ENCODE data around the gene FAM53A. TPM values are rescaled to one million over a fixed set of nuclear protein-coding genes. Genes with fewer than 3 reads are reported as not detected.

FAM53A gene
- total and polyA plus RNA-seq, 4 donors: 0.44 to 2.2 (median 0.97) TPM

- Histone ChIP-seq H3K9ac (ENCODE audit: low read depth in 1 of 2, low read length in 2 of 2) (no peak overlapping the region), H3K27ac (ENCODE audit: low read depth in 1 of 2, low read length in 2 of 2) (no peak overlapping the region), H3K36me3 (ENCODE audit: control insufficient read depth in 4 of 4, insufficient read depth in 3 of 4, low read depth in 1 of 4, low read length in 3 of 4) (no peaks in the 10 kb centered on the region), H3K9me3 (ENCODE audit: control insufficient read depth in 4 of 4, low read length in 3 of 4) (peaks cover under 1 to 5% (median 3%) of the 10 kb centered on the region in 4 donors), H3K27me3 (ENCODE audit: control insufficient read depth in 4 of 4, insufficient read depth in 4 of 4, low read length in 3 of 4) (no peaks in the 10 kb centered on the region), H3K4me1 (ENCODE audit: control insufficient read depth in 4 of 4, insufficient read depth in 4 of 4, low read length in 3 of 4) (no peaks in the 10 kb centered on the region), H3K4me3 (ENCODE audit: low read depth in 1 of 3, low read length in 3 of 3) (no peak overlapping the region)
- TF ChIP-seq FOXA1 (IDR thresholded peaks at IDR 0.05): no peak
- TF ChIP-seq, protein P1, sequence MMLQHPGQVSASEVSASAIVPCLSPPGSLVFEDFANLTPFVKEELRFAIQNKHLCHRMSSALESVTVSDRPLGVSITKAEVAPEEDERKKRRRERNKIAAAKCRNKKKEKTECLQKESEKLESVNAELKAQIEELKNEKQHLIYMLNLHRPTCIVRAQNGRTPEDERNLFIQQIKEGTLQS (IDR thresholded peaks at IDR 0.05): no peak
- WGBS: 90% methylated on average over 16 of the region's 16 CpGs
- DNase-seq (ENCODE audit: low spot score): no peak
These were observed 87.7 kb downstream of the FAM53A start for GRCh38 chr4:1596393-1596792.

GRCh38 chr4:1595789-1596325 is 88.3 kb downstream of the FAM53A start:
- peaks cover 3 to 7% (median 6%) of the 10 kb centered on the region in 4 donors for H3K9me3 ChIP-seq (ENCODE audit: control insufficient read depth in 4 of 4, low read length in 3 of 4)
- no peaks in the 10 kb centered on the region for H3K4me1 ChIP-seq (ENCODE audit: control insufficient read depth in 4 of 4, insufficient read depth in 4 of 4, low read length in 3 of 4)
- no peak overlapping the region for H3K27ac ChIP-seq (ENCODE audit: low read depth in 1 of 2, low read length in 2 of 2)
- DNase-seq (ENCODE audit: low spot score): no peak
- TF ChIP-seq, protein P1 (IDR thresholded peaks at IDR 0.05): no peak
- TF ChIP-seq, protein P2, sequence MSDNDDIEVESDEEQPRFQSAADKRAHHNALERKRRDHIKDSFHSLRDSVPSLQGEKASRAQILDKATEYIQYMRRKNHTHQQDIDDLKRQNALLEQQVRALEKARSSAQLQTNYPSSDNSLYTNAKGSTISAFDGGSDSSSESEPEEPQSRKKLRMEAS (IDR thresholded peaks at IDR 0.05): no peak
- no peak for TF ChIP-seq REST (IDR thresholded peaks at IDR 0.05)
- TF ChIP-seq HNF4G (IDR thresholded peaks at IDR 0.05): no peak
- TF ChIP-seq NR2F2 (IDR thresholded peaks at IDR 0.05): no peak
- no peak for TF ChIP-seq GABPA (IDR thresholded peaks at IDR 0.05 in 1 of 2, conservative IDR thresholded peaks at IDR 0.05 in 1 of 2)
- no peak for TF ChIP-seq JUND (IDR thresholded peaks at IDR 0.05)
- TF ChIP-seq CTCF (IDR thresholded peaks at IDR 0.05; ENCODE audit: low read depth, low read length, missing input control): no peak
- no peaks in the 10 kb centered on the region for H3K27me3 ChIP-seq (ENCODE audit: control insufficient read depth in 4 of 4, insufficient read depth in 4 of 4, low read length in 3 of 4)
- 91% methylated on average over 10 of the region's 10 CpGs for WGBS
- H3K36me3 ChIP-seq (ENCODE audit: control insufficient read depth in 4 of 4, insufficient read depth in 3 of 4, low read depth in 1 of 4, low read length in 3 of 4): no peaks in the 10 kb centered on the region
- H3K9ac ChIP-seq (ENCODE audit: low read depth in 1 of 2, low read length in 2 of 2): no peak overlapping the region
- no peak overlapping the region for H3K4me3 ChIP-seq (ENCODE audit: low read depth in 1 of 3, low read length in 3 of 3)
